ENCODE data around the gene PISD. TPM values are rescaled to one million over a fixed set of nuclear protein-coding genes. Genes with fewer than 3 reads are reported as not detected.

Gene PISD
- total and polyA plus RNA-seq, 9 of the 15 experiments (the other 6 are each of a cell fraction or from before 2014, with no cell fraction given): 24.5 to 65.9 (median 36.6) TPM

DNA sequence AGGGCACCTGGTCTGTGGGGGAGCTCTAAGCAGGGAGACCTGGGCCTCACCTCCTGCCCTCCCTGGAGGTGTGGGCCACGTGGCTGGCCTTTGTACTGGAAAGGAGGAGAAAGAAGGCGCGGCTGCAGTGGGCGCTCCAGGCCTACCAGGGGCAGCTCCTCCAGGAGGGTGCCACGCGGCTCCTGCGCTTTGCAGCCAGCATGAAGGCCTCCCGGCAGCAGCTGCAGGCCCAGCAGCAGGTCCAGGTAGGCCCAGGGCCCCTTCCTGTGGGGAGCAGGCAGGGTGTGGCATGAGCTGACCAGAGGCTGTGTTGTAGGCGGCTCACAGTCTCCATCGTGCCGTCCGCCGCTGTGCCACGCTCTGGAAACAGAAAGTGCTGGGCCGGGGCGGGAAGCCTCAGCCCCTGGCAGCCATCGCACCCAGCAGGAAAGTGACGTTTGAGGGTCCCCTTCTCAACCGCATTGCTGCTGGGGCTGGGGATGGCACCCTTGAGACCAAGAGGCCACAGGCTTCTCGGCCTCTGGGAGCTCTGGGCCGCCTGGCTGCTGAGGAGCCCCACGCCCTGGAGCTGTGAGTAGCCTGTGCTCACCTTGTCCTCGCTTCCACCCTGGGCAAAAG is 48.6 kb downstream of the PISD start (continued):
- TF ChIP-seq, protein P1, sequence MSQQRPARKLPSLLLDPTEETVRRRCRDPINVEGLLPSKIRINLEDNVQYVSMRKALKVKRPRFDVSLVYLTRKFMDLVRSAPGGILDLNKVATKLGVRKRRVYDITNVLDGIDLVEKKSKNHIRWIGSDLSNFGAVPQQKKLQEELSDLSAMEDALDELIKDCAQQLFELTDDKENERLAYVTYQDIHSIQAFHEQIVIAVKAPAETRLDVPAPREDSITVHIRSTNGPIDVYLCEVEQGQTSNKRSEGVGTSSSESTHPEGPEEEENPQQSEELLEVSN (IDR thresholded peaks at IDR 0.05; ENCODE audit: borderline replicate concordance in 1 of 2, extremely low read depth in 1 of 2, insufficient read depth in 1 of 2, insufficient read length in 1 of 2, low read depth in 1 of 2, low read length in 1 of 2, poor library complexity in 1 of 2, severe bottlenecking in 1 of 2): no peak
- TF ChIP-seq LCOR (CRISPR knock-in tag; IDR thresholded peaks at IDR 0.05) (no peak), JUNB (CRISPR knock-in tag; conservative IDR thresholded peaks at IDR 0.05) (no peak), PHF21A (IDR thresholded peaks at IDR 0.05; ENCODE audit: borderline replicate concordance, low read depth) (no peak), KDM2B (CRISPR knock-in tag; IDR thresholded peaks at IDR 0.05) (no peak), ZNF431 (CRISPR knock-in tag; IDR thresholded peaks at IDR 0.05) (no peak)
- TF ChIP-seq, protein P2, sequence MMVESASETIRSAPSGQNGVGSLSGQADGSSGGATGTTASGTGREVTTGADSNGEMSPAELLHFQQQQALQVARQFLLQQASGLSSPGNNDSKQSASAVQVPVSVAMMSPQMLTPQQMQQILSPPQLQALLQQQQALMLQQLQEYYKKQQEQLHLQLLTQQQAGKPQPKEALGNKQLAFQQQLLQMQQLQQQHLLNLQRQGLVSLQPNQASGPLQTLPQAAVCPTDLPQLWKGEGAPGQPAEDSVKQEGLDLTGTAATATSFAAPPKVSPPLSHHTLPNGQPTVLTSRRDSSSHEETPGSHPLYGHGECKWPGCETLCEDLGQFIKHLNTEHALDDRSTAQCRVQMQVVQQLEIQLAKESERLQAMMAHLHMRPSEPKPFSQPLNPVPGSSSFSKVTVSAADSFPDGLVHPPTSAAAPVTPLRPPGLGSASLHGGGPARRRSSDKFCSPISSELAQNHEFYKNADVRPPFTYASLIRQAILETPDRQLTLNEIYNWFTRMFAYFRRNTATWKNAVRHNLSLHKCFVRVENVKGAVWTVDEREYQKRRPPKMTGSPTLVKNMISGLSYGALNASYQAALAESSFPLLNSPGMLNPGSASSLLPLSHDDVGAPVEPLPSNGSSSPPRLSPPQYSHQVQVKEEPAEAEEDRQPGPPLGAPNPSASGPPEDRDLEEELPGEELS (CRISPR knock-in tag; IDR thresholded peaks at IDR 0.05; ENCODE audit: borderline replicate concordance): no peak
- TF ChIP-seq, protein P3, sequence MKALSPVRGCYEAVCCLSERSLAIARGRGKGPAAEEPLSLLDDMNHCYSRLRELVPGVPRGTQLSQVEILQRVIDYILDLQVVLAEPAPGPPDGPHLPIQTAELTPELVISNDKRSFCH (CRISPR knock-in tag; IDR thresholded peaks at IDR 0.05): no peak
- TF ChIP-seq, protein P3 (tag; IDR thresholded peaks at IDR 0.05): no peak
- TF ChIP-seq, protein P4, sequence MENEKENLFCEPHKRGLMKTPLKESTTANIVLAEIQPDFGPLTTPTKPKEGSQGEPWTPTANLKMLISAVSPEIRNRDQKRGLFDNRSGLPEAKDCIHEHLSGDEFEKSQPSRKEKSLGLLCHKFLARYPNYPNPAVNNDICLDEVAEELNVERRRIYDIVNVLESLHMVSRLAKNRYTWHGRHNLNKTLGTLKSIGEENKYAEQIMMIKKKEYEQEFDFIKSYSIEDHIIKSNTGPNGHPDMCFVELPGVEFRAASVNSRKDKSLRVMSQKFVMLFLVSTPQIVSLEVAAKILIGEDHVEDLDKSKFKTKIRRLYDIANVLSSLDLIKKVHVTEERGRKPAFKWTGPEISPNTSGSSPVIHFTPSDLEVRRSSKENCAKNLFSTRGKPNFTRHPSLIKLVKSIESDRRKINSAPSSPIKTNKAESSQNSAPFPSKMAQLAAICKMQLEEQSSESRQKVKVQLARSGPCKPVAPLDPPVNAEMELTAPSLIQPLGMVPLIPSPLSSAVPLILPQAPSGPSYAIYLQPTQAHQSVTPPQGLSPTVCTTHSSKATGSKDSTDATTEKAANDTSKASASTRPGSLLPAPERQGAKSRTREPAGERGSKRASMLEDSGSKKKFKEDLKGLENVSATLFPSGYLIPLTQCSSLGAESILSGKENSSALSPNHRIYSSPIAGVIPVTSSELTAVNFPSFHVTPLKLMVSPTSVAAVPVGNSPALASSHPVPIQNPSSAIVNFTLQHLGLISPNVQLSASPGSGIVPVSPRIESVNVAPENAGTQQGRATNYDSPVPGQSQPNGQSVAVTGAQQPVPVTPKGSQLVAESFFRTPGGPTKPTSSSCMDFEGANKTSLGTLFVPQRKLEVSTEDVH (IDR thresholded peaks at IDR 0.05; ENCODE audit: low read depth, partially characterized antibody): no peak
